Measurements from ENCODE around the gene NRG3. TPM values are rescaled to one million over a fixed set of nuclear protein-coding genes. Genes with fewer than 3 reads are reported as not detected.

NRG3 gene
- total RNA-seq, 2 experiments from 2014 or later = not detected

- Histone ChIP-seq H3K9me2 (ENCODE audit: insufficient read depth, low read length) (no peaks in the 10 kb centered on the region), H3K4me3 (ENCODE audit: low read depth, low read length, poor library complexity, severe bottlenecking) (no peak overlapping the region), H3K79me2 (ENCODE audit: insufficient read depth, low read depth, low read length) (no peaks in the 10 kb centered on the region), H3K27ac (ENCODE audit: low read depth, low read length, poor library complexity, severe bottlenecking) (no peak overlapping the region), H3K36me3 (ENCODE audit: insufficient read depth, low read length) (no peaks in the 10 kb centered on the region), H3K4me1 (ENCODE audit: insufficient read depth, low read length, poor library complexity, severe bottlenecking) (no peaks in the 10 kb centered on the region), H4K20me1 (ENCODE audit: insufficient read depth, low read length) (no peaks in the 10 kb centered on the region), H2AFZ (ENCODE audit: low read length) (peak overlapping the region; percentile 31; the same call in 1 of the 2 replicates), H3K9me3 (ENCODE audit: low read length) (no peaks in the 10 kb centered on the region), H3K4me2 (ENCODE audit: low read length) (no peak overlapping the region)
- CTCF ChIA-PET (ENCODE audit: unreplicated experiment) = no interaction called here
- no peak for TF ChIP-seq EZH2phosphoT487 (IDR thresholded peaks at IDR 0.05; ENCODE audit: borderline replicate concordance, low read depth, low read length)
- no peak for DNase-seq (ENCODE audit: low spot score)
- intact Hi-C loops (cut with micrococcal nuclease; ENCODE audit: unreplicated experiment) = no loop called here
- no TSS peak for BruUV-seq (replicated peaks)
- POLR2A ChIA-PET = no interaction called here
Measured at GRCh38 chr10:82318534-82318933, 443.5 kb downstream of the NRG3 start.

DNA sequence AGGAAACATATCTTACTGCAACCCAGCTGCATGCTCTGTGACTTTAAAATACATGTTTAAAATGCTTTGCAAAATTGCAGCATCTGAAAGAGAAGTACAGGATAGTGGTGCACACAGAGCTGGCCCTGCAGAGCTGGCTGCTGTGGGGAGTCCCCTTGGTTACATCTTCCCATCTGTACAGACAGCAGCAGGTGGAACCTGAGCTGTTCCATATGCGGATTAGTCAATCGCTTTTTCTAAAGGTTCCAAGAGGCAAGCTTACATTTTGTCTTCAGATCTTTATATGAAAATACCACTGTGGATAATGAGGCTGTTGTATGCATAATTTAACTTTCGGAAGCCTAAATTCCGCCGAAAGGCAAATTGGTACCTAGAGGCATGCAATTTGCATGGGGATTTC is 444.1 kb downstream of the NRG3 start:
- intact Hi-C loops (cut with micrococcal nuclease; ENCODE audit: unreplicated experiment) = no loop called here
- Histone ChIP-seq H3K4me2 (ENCODE audit: low read length) (no peak overlapping the region), H3K36me3 (ENCODE audit: insufficient read depth, low read length) (no peaks in the 10 kb centered on the region), H3K9me2 (ENCODE audit: insufficient read depth, low read length) (no peaks in the 10 kb centered on the region), H3K27ac (ENCODE audit: low read depth, low read length, poor library complexity, severe bottlenecking) (no peak overlapping the region), H3K4me3 (ENCODE audit: low read depth, low read length, poor library complexity, severe bottlenecking) (no peak overlapping the region), H4K20me1 (ENCODE audit: insufficient read depth, low read length) (no peaks in the 10 kb centered on the region), H3K4me1 (ENCODE audit: insufficient read depth, low read length, poor library complexity, severe bottlenecking) (no peaks in the 10 kb centered on the region), H3K79me2 (ENCODE audit: insufficient read depth, low read depth, low read length) (no peaks in the 10 kb centered on the region), H3K9me3 (ENCODE audit: low read length) (no peaks in the 10 kb centered on the region), H2AFZ (ENCODE audit: low read length) (no peak overlapping the region)
- BruUV-seq (replicated peaks) = no TSS peak
- DNase-seq (ENCODE audit: low spot score) = no peak
- CTCF ChIA-PET (ENCODE audit: unreplicated experiment) = no interaction called here
- TF ChIP-seq EZH2phosphoT487 (IDR thresholded peaks at IDR 0.05; ENCODE audit: borderline replicate concordance, low read depth, low read length) = no peak
- TF ChIP-seq, protein P1, sequence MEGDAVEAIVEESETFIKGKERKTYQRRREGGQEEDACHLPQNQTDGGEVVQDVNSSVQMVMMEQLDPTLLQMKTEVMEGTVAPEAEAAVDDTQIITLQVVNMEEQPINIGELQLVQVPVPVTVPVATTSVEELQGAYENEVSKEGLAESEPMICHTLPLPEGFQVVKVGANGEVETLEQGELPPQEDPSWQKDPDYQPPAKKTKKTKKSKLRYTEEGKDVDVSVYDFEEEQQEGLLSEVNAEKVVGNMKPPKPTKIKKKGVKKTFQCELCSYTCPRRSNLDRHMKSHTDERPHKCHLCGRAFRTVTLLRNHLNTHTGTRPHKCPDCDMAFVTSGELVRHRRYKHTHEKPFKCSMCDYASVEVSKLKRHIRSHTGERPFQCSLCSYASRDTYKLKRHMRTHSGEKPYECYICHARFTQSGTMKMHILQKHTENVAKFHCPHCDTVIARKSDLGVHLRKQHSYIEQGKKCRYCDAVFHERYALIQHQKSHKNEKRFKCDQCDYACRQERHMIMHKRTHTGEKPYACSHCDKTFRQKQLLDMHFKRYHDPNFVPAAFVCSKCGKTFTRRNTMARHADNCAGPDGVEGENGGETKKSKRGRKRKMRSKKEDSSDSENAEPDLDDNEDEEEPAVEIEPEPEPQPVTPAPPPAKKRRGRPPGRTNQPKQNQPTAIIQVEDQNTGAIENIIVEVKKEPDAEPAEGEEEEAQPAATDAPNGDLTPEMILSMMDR (conservative IDR thresholded peaks at IDR 0.05; ENCODE audit: low read length) = no peak
- POLR2A ChIA-PET = no interaction called here

DNA sequence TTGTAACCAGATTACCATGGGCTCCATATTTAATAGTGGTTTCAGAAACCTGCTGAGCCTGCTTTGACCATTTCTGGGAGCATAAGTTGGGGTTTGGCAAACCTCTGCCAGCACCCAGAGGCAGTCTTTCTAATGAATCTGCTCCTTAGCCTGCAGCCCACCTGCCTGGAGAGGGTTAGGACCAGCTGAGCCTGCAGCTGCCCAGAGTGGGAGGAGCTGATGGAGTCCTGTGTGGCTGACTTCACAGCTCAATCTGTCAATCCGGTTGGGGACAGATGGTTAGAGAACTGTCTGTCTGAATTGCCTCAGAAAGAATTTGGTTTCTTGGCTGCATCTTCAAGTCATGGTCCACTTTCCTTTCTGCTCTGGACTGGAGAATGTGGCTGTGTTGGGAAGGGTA is 444.6 kb downstream of the NRG3 start:
- Histone ChIP-seq H2AFZ (ENCODE audit: low read length) (peak overlapping the region; percentile 37; the same call in 1 of the 2 replicates), H3K4me2 (ENCODE audit: low read length) (no peak overlapping the region), H3K79me2 (ENCODE audit: insufficient read depth, low read depth, low read length) (no peaks in the 10 kb centered on the region), H3K36me3 (ENCODE audit: insufficient read depth, low read length) (no peaks in the 10 kb centered on the region), H4K20me1 (ENCODE audit: insufficient read depth, low read length) (no peaks in the 10 kb centered on the region), H3K9me2 (ENCODE audit: insufficient read depth, low read length) (no peaks in the 10 kb centered on the region), H3K4me1 (ENCODE audit: insufficient read depth, low read length, poor library complexity, severe bottlenecking) (no peaks in the 10 kb centered on the region), H3K4me3 (ENCODE audit: low read depth, low read length, poor library complexity, severe bottlenecking) (no peak overlapping the region), H3K27ac (ENCODE audit: low read depth, low read length, poor library complexity, severe bottlenecking) (no peak overlapping the region), H3K9me3 (ENCODE audit: low read length) (no peaks in the 10 kb centered on the region)
- intact Hi-C loops (cut with micrococcal nuclease; ENCODE audit: unreplicated experiment) = no loop called here
- ChIA-PET POLR2A (no interaction called here), CTCF (ENCODE audit: unreplicated experiment) (no interaction called here)
- TF ChIP-seq, protein P1 (conservative IDR thresholded peaks at IDR 0.05; ENCODE audit: low read length) = no peak
- TF ChIP-seq EZH2phosphoT487 (IDR thresholded peaks at IDR 0.05; ENCODE audit: borderline replicate concordance, low read depth, low read length) = no peak
- no TSS peak for BruUV-seq (replicated peaks)
- peak; percentile 7 for DNase-seq (ENCODE audit: low spot score)
